K562 (cell line): ENCODE data around the gene BTBD2.

Experiments
- BRD4 ChIP-seq: fragments of 200-600 bp; sonication (generic); IDR thresholded peaks from 2 replicates; pipeline ENCODE4 v1.6.1; 2017; ENCODE audit warnings: inconsistent platforms
- DPF2 ChIP-seq: fragments of 450-650 bp; IDR thresholded peaks from 2 replicates; pipeline ENCODE4 v1.6.1; 2016
- ELF2 ChIP-seq: fragments of 250-450 bp; sonication (Bioruptor Pico); IDR thresholded peaks from 2 replicates; pipeline ENCODE4 v1.5.0; 2021; ENCODE audit warnings: mild to moderate bottlenecking
- EP300 ChIP-seq: IDR thresholded peaks from 2 replicates; pipeline ENCODE4 v1.6.1; 2012; ENCODE audit warnings: low read length, improper control_type of control experiment
- GABPB2 ChIP-seq: fragments of 250-450 bp; sonication (Bioruptor Pico); conservative IDR thresholded peaks from 2 replicates; pipeline ENCODE4 v1.5.1; 2021; ENCODE audit warnings: mild to moderate bottlenecking
- GATAD2B ChIP-seq: fragments of 450-650 bp; IDR thresholded peaks from 2 replicates; pipeline ENCODE4 v1.6.1; 2017; ENCODE audit warnings: mild to moderate bottlenecking, borderline replicate concordance
- MAX ChIP-seq: sonication (generic); formaldehyde crosslinking; IDR thresholded peaks from 2 replicates; pipeline ENCODE4 v1.9.0; 2022; ENCODE audit warnings: mild to moderate bottlenecking, missing genetic modification reagents
- MTA3 ChIP-seq: fragments of 450-650 bp; formaldehyde crosslinking; IDR thresholded peaks from 2 replicates; pipeline ENCODE4 v1.6.1; 2017; ENCODE audit warnings: mild to moderate bottlenecking, borderline replicate concordance
- MYNN ChIP-seq, 2 experiments: sonication (generic); formaldehyde crosslinking in 1 of 2; IDR thresholded peaks; 2 replicates each; pipeline versions ENCODE4 v1.5.0 to v1.6.1; 2016 to 2020; ENCODE audit warnings: antibody characterized with exemption in 1 of 2, missing genetic modification reagents in 1 of 2
- RAD21 ChIP-seq, 2 experiments: fragments of 250-450 bp in 1 of 2; fragments of 450-650 bp in 1 of 2; sonication (Bioruptor Pico) in 1 of 2; formaldehyde crosslinking in 1 of 2; IDR thresholded peaks in 1 of 2; conservative IDR thresholded peaks in 1 of 2; 2 replicates each; pipeline versions ENCODE4 v1.4.0 to v1.8.0; 2020 to 2022; ENCODE audit warnings: mild to moderate bottlenecking in 2 of 2, moderate library complexity in 1 of 2
- TF ChIP-seq, protein P1 (sequence below): sonication (generic); formaldehyde crosslinking; IDR thresholded peaks from 2 replicates; pipeline ENCODE4 v1.9.0; 2022; ENCODE audit warnings: mild to moderate bottlenecking, missing genetic modification reagents
- TF ChIP-seq, protein P2 (sequence below), 3 experiments: IDR thresholded peaks in 2 of 3; conservative IDR thresholded peaks in 1 of 3; 2 replicates each; pipeline ENCODE4 v1.5.1; 2011 to 2012; ENCODE audit warnings: low read length in 3 of 3, mild to moderate bottlenecking in 3 of 3, control low read depth in 2 of 3, improper control_type of control experiment in 1 of 3, inconsistent platforms in 1 of 3, low read depth in 1 of 3, mixed read lengths in 1 of 3, moderate library complexity in 1 of 3; ENCODE audit not compliant: insufficient read depth in 2 of 3

DNA sequence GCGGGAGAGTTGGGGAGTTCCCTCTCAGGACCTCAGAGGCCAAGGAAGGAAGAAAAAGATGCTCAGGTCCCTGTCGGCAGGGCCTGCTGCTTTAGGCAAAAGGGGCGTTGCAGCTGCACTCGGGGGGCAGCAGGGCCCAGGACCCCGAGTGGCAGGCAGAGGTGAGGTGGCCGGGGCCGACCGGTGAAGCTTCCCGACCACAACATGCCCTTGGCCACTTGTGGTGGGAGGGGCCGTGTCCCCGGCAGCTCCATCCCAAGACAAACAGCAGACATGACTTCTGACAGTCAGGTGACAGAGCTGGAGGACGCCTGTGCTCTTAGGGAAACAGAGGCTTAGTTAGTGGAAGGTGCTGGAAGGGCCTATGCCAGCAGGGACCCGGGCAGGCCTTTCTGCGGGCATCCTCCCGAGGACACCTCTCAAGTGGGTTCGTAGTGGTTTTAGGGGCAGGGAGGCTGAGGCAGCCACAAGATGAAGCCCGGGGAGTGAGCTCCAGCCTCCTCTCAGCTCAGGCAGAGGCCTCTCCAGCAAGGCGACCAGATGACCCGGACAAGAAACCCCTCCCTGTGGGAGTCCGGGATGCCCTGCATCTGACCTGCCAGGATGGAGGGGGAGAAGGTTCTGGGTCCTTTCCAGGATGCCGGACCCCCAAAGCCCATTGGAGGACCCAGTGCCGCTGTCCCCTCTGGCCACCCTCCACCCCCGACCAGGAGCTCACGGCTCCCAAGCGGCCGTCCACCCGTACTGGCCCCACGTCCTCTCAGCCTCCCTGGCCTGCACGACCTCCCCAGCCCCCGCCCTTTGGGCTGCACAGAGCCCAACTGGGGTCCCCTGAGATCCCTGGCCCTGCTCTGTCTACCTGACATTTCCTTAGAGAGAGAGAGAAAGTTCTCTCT, 24.2 kb downstream of the BTBD2 start:
- TF ChIP-seq DPF2 = no peak
- no peak for TF ChIP-seq BRD4
- no peak for TF ChIP-seq ELF2 (CRISPR knock-in tag)
- no peak for TF ChIP-seq EP300
- TF ChIP-seq GABPB2 (CRISPR knock-in tag) = no peak
- TF ChIP-seq MTA3 = no peak
- no peak for TF ChIP-seq MAX (CRISPR knock-in tag)
- TF ChIP-seq, protein P1, sequence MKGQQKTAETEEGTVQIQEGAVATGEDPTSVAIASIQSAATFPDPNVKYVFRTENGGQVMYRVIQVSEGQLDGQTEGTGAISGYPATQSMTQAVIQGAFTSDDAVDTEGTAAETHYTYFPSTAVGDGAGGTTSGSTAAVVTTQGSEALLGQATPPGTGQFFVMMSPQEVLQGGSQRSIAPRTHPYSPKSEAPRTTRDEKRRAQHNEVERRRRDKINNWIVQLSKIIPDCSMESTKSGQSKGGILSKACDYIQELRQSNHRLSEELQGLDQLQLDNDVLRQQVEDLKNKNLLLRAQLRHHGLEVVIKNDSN = no peak
- TF ChIP-seq GATAD2B = no peak
- TF ChIP-seq RAD21 (CRISPR knock-in tag; conservative IDR thresholded peaks at IDR 0.05 in 1 of 2, IDR thresholded peaks at IDR 0.05 in 1 of 2) = no peak
- TF ChIP-seq, protein P2, sequence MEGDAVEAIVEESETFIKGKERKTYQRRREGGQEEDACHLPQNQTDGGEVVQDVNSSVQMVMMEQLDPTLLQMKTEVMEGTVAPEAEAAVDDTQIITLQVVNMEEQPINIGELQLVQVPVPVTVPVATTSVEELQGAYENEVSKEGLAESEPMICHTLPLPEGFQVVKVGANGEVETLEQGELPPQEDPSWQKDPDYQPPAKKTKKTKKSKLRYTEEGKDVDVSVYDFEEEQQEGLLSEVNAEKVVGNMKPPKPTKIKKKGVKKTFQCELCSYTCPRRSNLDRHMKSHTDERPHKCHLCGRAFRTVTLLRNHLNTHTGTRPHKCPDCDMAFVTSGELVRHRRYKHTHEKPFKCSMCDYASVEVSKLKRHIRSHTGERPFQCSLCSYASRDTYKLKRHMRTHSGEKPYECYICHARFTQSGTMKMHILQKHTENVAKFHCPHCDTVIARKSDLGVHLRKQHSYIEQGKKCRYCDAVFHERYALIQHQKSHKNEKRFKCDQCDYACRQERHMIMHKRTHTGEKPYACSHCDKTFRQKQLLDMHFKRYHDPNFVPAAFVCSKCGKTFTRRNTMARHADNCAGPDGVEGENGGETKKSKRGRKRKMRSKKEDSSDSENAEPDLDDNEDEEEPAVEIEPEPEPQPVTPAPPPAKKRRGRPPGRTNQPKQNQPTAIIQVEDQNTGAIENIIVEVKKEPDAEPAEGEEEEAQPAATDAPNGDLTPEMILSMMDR (IDR thresholded peaks at IDR 0.05 in 2 of 3, conservative IDR thresholded peaks at IDR 0.05 in 1 of 3; ENCODE audit: insufficient read depth in 2 of 3, low read depth in 1 of 3, low read length in 3 of 3) = no peak
- no peak for TF ChIP-seq MYNN (IDR thresholded peaks at IDR 0.05)
- TF ChIP-seq MYNN (CRISPR knock-in tag; IDR thresholded peaks at IDR 0.05) = no peak
